Osteocyte (in vitro differentiated cells): Measurements from ENCODE around the gene TMEM243. TPM values are rescaled to one million over a fixed set of nuclear protein-coding genes. Genes with fewer than 3 reads are reported as not detected.

ENCODE experiments used
- DNase-seq: peaks from one replicate; pipeline ENCODE4 v3.0.0; 2021; ENCODE audit warnings: mixed read lengths; ENCODE audit not compliant: unreplicated experiment; ENCODE audit errors: extremely low spot score
- H3K27ac Mint-ChIP-seq: one replicate; pipeline ENCODE4 v1.8.0; 2021; ENCODE audit warnings: mild to moderate bottlenecking, mixed read lengths; ENCODE audit not compliant: unreplicated experiment
- H3K27me3 Mint-ChIP-seq: one replicate; pipeline ENCODE4 v1.8.0; 2021; ENCODE audit warnings: mixed read lengths; ENCODE audit not compliant: unreplicated experiment
- H3K36me3 Mint-ChIP-seq: one replicate; pipeline ENCODE4 v1.8.0; 2021; ENCODE audit warnings: mixed read lengths; ENCODE audit not compliant: unreplicated experiment
- H3K4me1 Mint-ChIP-seq: one replicate; pipeline ENCODE4 v1.8.0; 2021; ENCODE audit warnings: mixed read lengths; ENCODE audit not compliant: unreplicated experiment
- H3K4me3 Mint-ChIP-seq: one replicate; pipeline ENCODE4 v1.8.0; 2021; ENCODE audit warnings: mild to moderate bottlenecking, moderate library complexity, mixed read lengths; ENCODE audit not compliant: unreplicated experiment
- H3K9me3 Mint-ChIP-seq: one replicate; pipeline ENCODE4 v1.8.0; 2021; ENCODE audit warnings: mixed read lengths; ENCODE audit not compliant: unreplicated experiment
- CTCF ChIP-seq: fragments of 200-600 bp; sonication (generic); IDR thresholded peaks from 2 replicates; pipeline ENCODE4 v1.5.0; 2021; ENCODE audit warnings: antibody characterized with exemption, mild to moderate bottlenecking, moderate library complexity
- total RNA-seq: library from RNA; stranded (reverse); gene quantifications from 2 replicates; pipeline ENCODE4 v1.2.1, GENCODE V29; 2021

Gene TMEM243
- total RNA-seq, 1 donor from 2014 or later: 23.1 TPM

- no peak for TF ChIP-seq CTCF
These were observed 32.4 kb downstream of the TMEM243 start for GRCh38 chr7:87187120-87187519.

GRCh38 chr7:87179180-87179579 lies 40.4 kb downstream of the TMEM243 start:
- H3K36me3 Mint-ChIP-seq: peaks cover 60% of the 10 kb centered on the region
- no peaks in the 10 kb centered on the region for H3K27me3 Mint-ChIP-seq
- no peaks in the 10 kb centered on the region for H3K4me1 Mint-ChIP-seq
- no peak overlapping the region for H3K4me3 Mint-ChIP-seq
- no peak for TF ChIP-seq CTCF
- H3K27ac Mint-ChIP-seq: no peak overlapping the region
- DNase-seq: no peak
- H3K9me3 Mint-ChIP-seq: no peaks in the 10 kb centered on the region

More at GRCh38 chr7:87187120-87187519, 32.4 kb downstream of the TMEM243 start:
- Mint-ChIP-seq H3K27ac (no peak overlapping the region), H3K4me1 (no peaks in the 10 kb centered on the region), H3K36me3 (peaks cover 57% of the 10 kb centered on the region), H3K4me3 (no peak overlapping the region), H3K9me3 (no peaks in the 10 kb centered on the region), H3K27me3 (no peaks in the 10 kb centered on the region)
- no peak for DNase-seq

- Mint-ChIP-seq H3K27ac (no peak overlapping the region), H3K4me1 (no peaks in the 10 kb centered on the region), H3K4me3 (no peak overlapping the region), H3K36me3 (peaks cover 61% of the 10 kb centered on the region), H3K27me3 (no peaks in the 10 kb centered on the region), H3K9me3 (no peaks in the 10 kb centered on the region)
- TF ChIP-seq CTCF: no peak
- no peak for DNase-seq
These were observed 41.2 kb downstream of the TMEM243 start for GRCh38 chr7:87178320-87178719.

- Mint-ChIP-seq H3K36me3 (peaks cover 59% of the 10 kb centered on the region), H3K4me3 (no peak overlapping the region), H3K4me1 (no peaks in the 10 kb centered on the region), H3K27ac (no peak overlapping the region), H3K9me3 (no peaks in the 10 kb centered on the region), H3K27me3 (no peaks in the 10 kb centered on the region)
- TF ChIP-seq CTCF: no peak
- no peak for DNase-seq
These were observed 46.1 kb downstream of the TMEM243 start for GRCh38 chr7:87173471-87173870.

- no peak overlapping the region for H3K4me3 Mint-ChIP-seq
- no peak for DNase-seq
- H3K36me3 Mint-ChIP-seq: peaks cover 63% of the 10 kb centered on the region
- no peaks in the 10 kb centered on the region for H3K4me1 Mint-ChIP-seq
- no peaks in the 10 kb centered on the region for H3K27me3 Mint-ChIP-seq
- no peak overlapping the region for H3K27ac Mint-ChIP-seq
- no peak for TF ChIP-seq CTCF
- no peaks in the 10 kb centered on the region for H3K9me3 Mint-ChIP-seq
These were observed 48.1 kb downstream of the TMEM243 start for GRCh38 chr7:87171282-87171934.
